ENCODE results near the gene MPZL2.

MPZL2 gene

DNA sequence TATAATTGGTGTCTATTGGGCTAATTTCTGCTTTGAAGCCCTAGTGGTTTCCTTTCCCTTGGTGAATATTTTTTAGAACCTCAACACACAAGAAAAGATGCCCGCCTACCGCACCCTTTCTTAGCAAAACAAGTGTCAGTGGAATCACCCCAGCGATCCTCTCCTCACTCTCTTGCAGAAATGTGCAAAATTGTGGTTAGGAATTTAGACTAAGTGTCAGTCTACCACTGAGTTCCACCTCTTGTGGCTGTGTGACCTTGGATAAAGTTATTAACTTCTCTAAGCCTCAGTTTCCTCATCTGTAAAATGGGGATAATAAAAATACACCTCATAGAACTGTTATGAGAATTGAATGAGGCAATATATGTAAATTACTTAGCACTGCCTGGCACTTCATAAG lies 34.0 kb downstream of the MPZL2 start:
- Histone ChIP-seq H3K9me2 (ENCODE audit: low read depth, low read length) (no peaks in the 10 kb centered on the region), H3K27ac (ENCODE audit: low read depth, low read length, poor library complexity, severe bottlenecking) (no peak overlapping the region), H3K4me1 (ENCODE audit: insufficient read depth, low read length, severe bottlenecking) (peaks cover 34% of the 10 kb centered on the region)

DNA sequence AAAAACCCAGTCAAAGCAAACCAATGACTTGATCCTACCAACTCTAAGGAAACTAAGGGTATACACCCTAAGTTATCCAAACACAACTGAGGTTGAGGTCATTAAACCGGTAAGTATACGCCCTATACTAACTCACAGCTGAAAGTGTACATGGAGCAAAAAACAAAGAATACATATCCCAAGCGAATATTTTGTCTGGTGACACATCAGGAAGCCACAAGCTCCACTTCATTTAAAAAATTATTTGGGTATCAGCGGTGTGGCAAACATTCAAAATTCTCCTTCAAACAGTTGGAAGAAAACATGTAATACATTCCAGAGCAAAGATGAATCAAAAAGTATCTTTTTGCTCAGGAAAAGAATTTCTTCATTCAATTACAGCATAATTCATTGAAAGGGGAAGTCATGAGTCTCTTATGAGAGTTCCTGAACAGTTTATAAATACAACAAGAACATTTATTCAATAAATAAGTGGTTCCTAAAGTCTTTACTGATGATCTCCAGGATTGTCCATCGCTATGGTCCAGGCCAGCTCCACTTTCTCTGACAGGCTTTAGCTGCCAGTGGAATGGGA lies 34.7 kb downstream of the MPZL2 start:
- H3K9me3 ChIP-seq (ENCODE audit: low read length), result no peaks in the 10 kb centered on the region
- H3K79me2 ChIP-seq (ENCODE audit: insufficient read depth, low read length), result no peaks in the 10 kb centered on the region
- no peak overlapping the region for H3K9ac ChIP-seq (ENCODE audit: low read length)
- H3K36me3 ChIP-seq (ENCODE audit: insufficient read depth, low read length), result no peaks in the 10 kb centered on the region; the same call in none of the 2 replicates
- H3K27me3 ChIP-seq (ENCODE audit: insufficient read depth, low read length), result no peaks in the 10 kb centered on the region
- no peak overlapping the region for H3K4me3 ChIP-seq (ENCODE audit: low read depth, low read length, poor library complexity, severe bottlenecking)
- H2AFZ ChIP-seq (ENCODE audit: low read length), result no peak overlapping the region
- peaks cover 42% of the 10 kb centered on the region for H3K4me1 ChIP-seq (ENCODE audit: insufficient read depth, low read length, severe bottlenecking)
- no peak for TF ChIP-seq EZH2 (IDR thresholded peaks at IDR 0.05; ENCODE audit: borderline replicate concordance, low read length)
- TF ChIP-seq, protein P1, sequence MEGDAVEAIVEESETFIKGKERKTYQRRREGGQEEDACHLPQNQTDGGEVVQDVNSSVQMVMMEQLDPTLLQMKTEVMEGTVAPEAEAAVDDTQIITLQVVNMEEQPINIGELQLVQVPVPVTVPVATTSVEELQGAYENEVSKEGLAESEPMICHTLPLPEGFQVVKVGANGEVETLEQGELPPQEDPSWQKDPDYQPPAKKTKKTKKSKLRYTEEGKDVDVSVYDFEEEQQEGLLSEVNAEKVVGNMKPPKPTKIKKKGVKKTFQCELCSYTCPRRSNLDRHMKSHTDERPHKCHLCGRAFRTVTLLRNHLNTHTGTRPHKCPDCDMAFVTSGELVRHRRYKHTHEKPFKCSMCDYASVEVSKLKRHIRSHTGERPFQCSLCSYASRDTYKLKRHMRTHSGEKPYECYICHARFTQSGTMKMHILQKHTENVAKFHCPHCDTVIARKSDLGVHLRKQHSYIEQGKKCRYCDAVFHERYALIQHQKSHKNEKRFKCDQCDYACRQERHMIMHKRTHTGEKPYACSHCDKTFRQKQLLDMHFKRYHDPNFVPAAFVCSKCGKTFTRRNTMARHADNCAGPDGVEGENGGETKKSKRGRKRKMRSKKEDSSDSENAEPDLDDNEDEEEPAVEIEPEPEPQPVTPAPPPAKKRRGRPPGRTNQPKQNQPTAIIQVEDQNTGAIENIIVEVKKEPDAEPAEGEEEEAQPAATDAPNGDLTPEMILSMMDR (IDR thresholded peaks at IDR 0.05; ENCODE audit: low read length), result no peak
- peaks cover 2% of the 10 kb centered on the region; the same call in 1 of the 2 replicates for H3F3A ChIP-seq (ENCODE audit: insufficient read depth, low read length)
- H3K9me2 ChIP-seq (ENCODE audit: low read depth, low read length), result no peaks in the 10 kb centered on the region
- no peaks in the 10 kb centered on the region for H4K20me1 ChIP-seq (ENCODE audit: insufficient read depth, low read length)
- no peak overlapping the region for H3K4me2 ChIP-seq (ENCODE audit: low read length)
- H3K27ac ChIP-seq (ENCODE audit: low read depth, low read length, poor library complexity, severe bottlenecking), result peak overlapping the region; percentile 83

More for the DNA sequence above, 34.0 kb downstream of the MPZL2 start:
- no peak overlapping the region for H2AFZ ChIP-seq (ENCODE audit: low read length)
- H3K4me3 ChIP-seq (ENCODE audit: low read depth, low read length, poor library complexity, severe bottlenecking), result no peak overlapping the region
- no peaks in the 10 kb centered on the region for H4K20me1 ChIP-seq (ENCODE audit: insufficient read depth, low read length)
- no peak overlapping the region for H3K4me2 ChIP-seq (ENCODE audit: low read length)
- no peaks in the 10 kb centered on the region; the same call in none of the 2 replicates for H3K36me3 ChIP-seq (ENCODE audit: insufficient read depth, low read length)
- no peaks in the 10 kb centered on the region for H3K9me3 ChIP-seq (ENCODE audit: low read length)
- TF ChIP-seq EZH2 (IDR thresholded peaks at IDR 0.05; ENCODE audit: borderline replicate concordance, low read length), result no peak
- TF ChIP-seq, protein P1 (IDR thresholded peaks at IDR 0.05; ENCODE audit: low read length), result no peak
- no peaks in the 10 kb centered on the region; the same call in 1 of the 2 replicates for H3F3A ChIP-seq (ENCODE audit: insufficient read depth, low read length)
- H3K27me3 ChIP-seq (ENCODE audit: insufficient read depth, low read length), result no peaks in the 10 kb centered on the region
- H3K9ac ChIP-seq (ENCODE audit: low read length), result no peak overlapping the region
- H3K79me2 ChIP-seq (ENCODE audit: insufficient read depth, low read length), result no peaks in the 10 kb centered on the region

DNA sequence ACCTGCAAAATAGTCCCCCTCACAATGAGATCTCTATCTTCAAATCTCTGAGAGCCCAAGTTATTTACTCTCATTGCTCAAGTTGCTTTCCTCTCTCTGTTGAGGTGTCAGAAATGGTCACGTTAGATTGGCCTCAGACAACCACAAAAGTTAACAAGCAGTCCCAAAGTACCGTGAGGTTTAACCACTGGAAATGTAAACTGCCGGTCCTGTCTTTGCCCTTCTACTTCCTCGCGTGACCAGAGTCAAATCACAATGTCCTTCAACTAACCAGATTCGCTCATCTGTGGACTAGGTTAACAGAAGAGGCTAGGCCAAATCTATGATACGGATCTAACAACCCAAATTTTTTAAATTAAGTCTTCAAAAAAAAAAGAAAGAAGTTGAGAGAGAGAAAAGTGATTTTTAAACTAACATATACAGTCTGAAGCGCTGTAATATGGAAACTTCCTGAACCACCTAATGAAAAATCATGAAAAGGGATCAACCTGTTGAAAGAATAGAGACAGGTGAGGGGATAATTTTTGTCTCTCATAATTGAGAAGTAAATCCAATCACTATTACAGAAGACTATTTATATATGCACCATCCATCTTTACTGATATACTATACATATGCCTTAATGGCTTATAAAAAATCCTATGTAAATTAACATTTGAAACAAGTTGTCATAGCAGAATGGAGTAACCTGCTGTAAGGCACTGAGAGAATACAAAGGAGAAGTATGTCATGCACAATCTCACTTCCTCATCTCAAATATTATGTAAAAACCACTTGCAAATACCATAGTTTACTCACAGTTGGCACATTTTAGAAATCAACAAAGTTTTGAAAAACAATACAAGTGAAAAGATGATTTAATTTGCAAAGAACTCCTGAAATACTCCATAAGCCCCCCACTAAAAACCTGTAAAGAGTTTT lies 36.0 kb downstream of the MPZL2 start:
- Histone ChIP-seq H3K9ac (ENCODE audit: low read length) (no peak overlapping the region), H2AFZ (ENCODE audit: low read length) (0 out of 2 replicates have a peak overlapping the region, but pooled peaks have one; percentile 25), H3K9me2 (ENCODE audit: low read depth, low read length) (no peaks in the 10 kb centered on the region), H3K4me1 (ENCODE audit: insufficient read depth, low read length, severe bottlenecking) (peaks cover 54% of the 10 kb centered on the region), H3K27me3 (ENCODE audit: insufficient read depth, low read length) (no peaks in the 10 kb centered on the region), H3K4me2 (ENCODE audit: low read length) (peak overlapping the region; percentile 40), H3K36me3 (ENCODE audit: insufficient read depth, low read length) (no peaks in the 10 kb centered on the region; the same call in none of the 2 replicates), H3K4me3 (ENCODE audit: low read depth, low read length, poor library complexity, severe bottlenecking) (no peak overlapping the region), H3K79me2 (ENCODE audit: insufficient read depth, low read length) (no peaks in the 10 kb centered on the region), H4K20me1 (ENCODE audit: insufficient read depth, low read length) (no peaks in the 10 kb centered on the region), H3F3A (ENCODE audit: insufficient read depth, low read length) (peaks cover 5% of the 10 kb centered on the region; the same call in 1 of the 2 replicates), H3K9me3 (ENCODE audit: low read length) (no peaks in the 10 kb centered on the region), H3K27ac (ENCODE audit: low read depth, low read length, poor library complexity, severe bottlenecking) (peak overlapping the region; percentile 83)
- no peak for TF ChIP-seq EZH2 (IDR thresholded peaks at IDR 0.05; ENCODE audit: borderline replicate concordance, low read length)
- TF ChIP-seq, protein P1 (IDR thresholded peaks at IDR 0.05; ENCODE audit: low read length), result no peak
